Right ventricle myocardium inferior (tissue), 1 donor: Measurements from ENCODE around the gene SYTL5. TPM values are rescaled to one million over a fixed set of nuclear protein-coding genes. Genes with fewer than 3 reads are reported as not detected.

ENCODE experiments used
- ATAC-seq: fragments of 200-7000 bp; cut with Tn5 transposase; one replicate; pipeline ENCODE4 v1.9.1; 2020; ENCODE audit warnings: mild to moderate bottlenecking, moderate library complexity
- DNase-seq: peaks from one replicate; pipeline ENCODE4 v3.0.0; 2021; ENCODE audit errors: missing footprints
- intact Hi-C: fragments of 100-400 bp; cut with DNase I; formaldehyde crosslinking; loops from one replicate; pipeline ENCODE4 v1.11.0; 2022
- total RNA-seq: library from RNA; stranded (reverse); fragmentation: NEBNext Ultra II Directional; extraction: Animal tissue kit (Norgen Biotek cat#: 25700); gene quantifications from one replicate; pipeline ENCODE4 v1.2.1, GENCODE V29; 2021
- donor health status: DM: no; HTN: yes; CAD: no; lungs with severe emphysema.

SYTL5 gene
- total RNA-seq, 1 donor from 2014 or later: not detected

DNA sequence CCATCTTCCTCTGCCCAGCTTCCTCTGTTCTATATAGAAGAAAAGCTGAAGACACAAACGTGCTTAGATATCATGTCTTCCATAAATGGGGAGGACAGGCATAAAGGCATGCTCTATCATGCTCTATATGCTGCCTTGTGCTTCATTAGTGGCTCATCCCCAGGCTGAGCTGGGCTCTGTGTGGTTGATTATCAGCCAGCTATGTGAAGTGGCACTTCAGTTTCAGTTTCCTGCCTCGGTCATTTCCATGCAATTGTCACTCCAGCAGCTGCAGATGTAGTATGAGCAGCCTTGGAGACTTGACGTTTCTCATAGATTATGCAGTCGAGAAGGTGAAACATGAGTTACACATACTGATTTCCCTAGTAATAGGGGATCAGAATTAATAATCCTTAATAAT is 106.2 kb downstream of the SYTL5 start:
- ATAC-seq: no peak
- intact Hi-C loops: no loop called here
- DNase-seq: no peak

DNA sequence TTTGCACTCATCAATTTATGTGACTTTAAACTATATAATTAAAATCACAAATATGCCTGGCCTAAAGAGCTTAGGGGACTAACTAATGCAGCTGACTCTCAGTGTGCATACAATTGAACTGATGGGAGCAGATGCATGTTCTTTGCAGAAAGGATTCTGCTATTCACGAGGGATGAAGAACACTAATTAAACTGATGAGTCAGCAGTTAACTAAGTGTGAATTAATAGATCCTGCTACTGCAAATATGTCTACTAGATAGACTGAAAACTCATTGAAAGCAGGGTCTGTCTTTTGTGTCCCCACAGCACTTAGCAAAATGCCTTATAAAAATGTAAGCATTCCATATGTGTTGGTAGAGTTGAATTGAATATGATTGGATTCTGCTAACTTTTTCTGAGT is 110.4 kb downstream of the SYTL5 start:
- ATAC-seq (no peak), DNase-seq (no peak)

DNA sequence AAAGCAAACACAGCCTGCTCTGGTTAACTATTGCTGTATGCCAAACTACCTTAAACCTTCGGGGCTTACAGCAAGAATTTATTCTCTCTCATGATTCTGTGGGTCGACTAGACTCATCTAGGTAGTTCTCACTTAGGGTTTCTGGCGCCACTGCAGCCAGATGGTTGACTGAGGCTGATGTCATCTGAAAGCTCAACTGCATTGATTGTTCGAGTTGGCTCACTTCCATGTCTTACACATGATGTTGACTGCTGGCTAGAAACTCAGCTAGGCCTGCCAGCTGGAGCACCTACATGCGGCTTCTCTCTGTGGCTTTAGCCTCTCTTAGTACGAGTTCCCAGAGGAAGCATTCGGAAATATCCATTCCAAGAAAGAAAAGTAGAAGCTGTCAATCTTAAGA is 111.1 kb downstream of the SYTL5 start:
- no peak for DNase-seq
- no peak for ATAC-seq
- intact Hi-C loops: no loop called here

More for the DNA sequence above, 110.4 kb downstream of the SYTL5 start:
- intact Hi-C loops: no loop called here

DNA sequence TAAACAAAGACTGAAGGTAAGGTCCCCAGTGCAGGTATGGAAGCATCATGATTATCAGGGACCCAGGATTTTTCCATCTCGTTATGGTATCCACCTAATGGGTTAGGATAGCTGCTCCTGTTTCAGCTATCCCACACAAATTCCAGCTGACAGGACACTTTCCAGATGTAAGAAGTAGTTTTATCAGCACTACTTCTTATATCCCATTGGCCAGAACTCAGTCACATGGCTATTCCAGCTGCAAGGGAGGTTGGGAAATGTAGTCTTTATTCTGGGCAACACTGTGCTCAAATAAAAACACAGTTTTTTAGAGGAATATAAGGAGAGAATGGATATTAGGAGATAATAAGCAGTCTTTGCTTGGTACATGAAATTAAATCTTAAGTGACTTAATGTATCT is 117.6 kb downstream of the SYTL5 start:
- intact Hi-C loops: no loop called here
- ATAC-seq (no peak), DNase-seq (no peak)

DNA sequence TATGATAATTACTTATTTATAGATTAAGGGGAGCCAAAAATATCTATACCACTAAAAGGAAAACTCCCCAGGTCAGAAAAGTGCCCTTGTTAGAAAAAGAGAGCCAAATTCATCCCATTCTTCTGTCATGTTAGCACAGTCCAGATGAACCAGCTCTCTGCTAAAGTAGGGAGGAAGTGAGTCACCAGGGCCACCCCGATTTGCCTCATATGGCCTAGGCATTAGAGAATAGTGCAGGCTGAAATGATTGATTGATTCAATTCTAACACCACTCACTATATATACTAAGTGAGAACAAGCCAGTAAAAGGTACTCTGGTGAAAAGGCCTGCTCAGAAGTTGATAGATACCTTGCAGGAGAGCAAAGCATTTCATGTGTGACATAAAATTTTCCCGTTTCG is 119.8 kb downstream of the SYTL5 start:
- no peak for ATAC-seq
- no peak for DNase-seq
- intact Hi-C loops: no loop called here

DNA sequence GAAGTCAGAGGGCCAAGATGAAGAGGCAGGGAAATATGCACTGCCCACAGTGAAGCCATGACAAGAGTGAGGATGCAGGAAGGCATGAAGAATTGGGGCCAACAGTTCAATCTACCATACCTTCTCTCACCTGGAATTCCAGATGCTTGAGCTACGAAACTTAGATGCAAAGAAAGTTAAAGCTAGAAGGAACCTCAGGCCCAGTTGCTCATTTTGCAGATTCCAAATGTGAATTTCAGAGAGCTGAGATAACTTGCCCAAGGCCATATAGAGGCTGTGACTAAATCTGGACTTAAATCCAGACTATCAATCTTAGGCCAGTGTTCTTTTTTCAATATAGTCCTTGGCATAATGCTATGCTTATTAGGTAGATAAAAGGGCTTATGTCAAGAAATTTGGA is 121.6 kb downstream of the SYTL5 start:
- ATAC-seq: no peak
- DNase-seq: no peak
- intact Hi-C loops: no loop called here

GRCh38 chrX:38129366-38129765 is 123.0 kb downstream of the SYTL5 start:
- ATAC-seq (no peak), DNase-seq (no peak)
- intact Hi-C loops: no loop called here

- DNase-seq: no peak
- intact Hi-C loops: no loop called here
- no peak for ATAC-seq
Observed at GRCh38 chrX:38138157-38138891, 132.0 kb downstream of the SYTL5 start.

- no peak for DNase-seq
- intact Hi-C loops: no loop called here
- no peak for ATAC-seq
Observed at GRCh38 chrX:38138900-38139299, 132.5 kb downstream of the SYTL5 start.

DNA sequence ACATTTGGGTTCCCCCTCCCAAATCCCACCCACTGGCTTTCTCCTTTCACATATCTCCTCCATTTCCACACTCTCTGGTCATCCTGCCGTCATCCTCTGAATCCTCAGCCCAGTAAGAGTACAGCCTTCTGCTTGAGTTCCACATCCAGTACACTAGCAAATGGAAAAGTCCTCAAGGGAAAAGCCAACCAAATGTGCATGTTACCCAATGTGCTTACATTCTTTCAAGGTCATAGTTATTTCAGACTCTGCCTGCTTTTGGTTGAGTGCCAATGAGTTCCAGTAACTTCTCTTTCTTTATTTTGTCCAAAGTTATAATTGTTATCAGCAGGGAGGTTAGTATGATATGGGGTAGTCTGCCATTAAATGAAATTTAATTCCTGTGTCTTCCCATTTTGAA is 136.3 kb downstream of the SYTL5 start:
- ATAC-seq: peak; percentile 67
- intact Hi-C loops: no loop called here

GRCh38 chrX:38149016-38149415 is 142.7 kb downstream of the SYTL5 start:
- DNase-seq (no peak), ATAC-seq (no peak)
- intact Hi-C loops: no loop called here

More for the DNA sequence above, 136.3 kb downstream of the SYTL5 start:
- DNase-seq: no peak

DNA sequence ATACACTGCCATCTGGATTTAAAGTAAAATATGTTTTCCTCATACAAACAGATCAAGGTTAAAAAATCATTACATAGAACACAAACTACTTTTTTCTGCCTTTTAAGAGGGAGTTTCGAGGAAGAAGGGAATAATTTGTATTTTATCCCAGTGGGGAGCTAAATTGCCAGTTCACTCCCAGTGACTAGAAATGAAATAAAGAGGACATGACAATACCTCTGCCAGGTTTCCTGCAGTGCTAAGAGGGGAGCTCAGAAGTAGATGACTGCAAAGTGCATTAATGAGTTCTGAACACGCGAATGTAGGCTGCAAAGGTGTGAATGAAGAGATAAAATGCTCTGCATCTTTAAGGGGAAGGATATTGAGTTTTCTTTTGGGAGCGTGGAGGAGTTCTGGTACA is 144.6 kb downstream of the SYTL5 start:
- DNase-seq: no peak
- no peak for ATAC-seq
- intact Hi-C loops: no loop called here

- no peak for DNase-seq
- no peak for ATAC-seq
- intact Hi-C loops: no loop called here
Observed at GRCh38 chrX:38151441-38151840, 145.1 kb downstream of the SYTL5 start.

GRCh38 chrX:38154340-38154739 is 148.0 kb downstream of the SYTL5 start:
- intact Hi-C loops: no loop called here
- ATAC-seq (no peak), DNase-seq (no peak)

DNA sequence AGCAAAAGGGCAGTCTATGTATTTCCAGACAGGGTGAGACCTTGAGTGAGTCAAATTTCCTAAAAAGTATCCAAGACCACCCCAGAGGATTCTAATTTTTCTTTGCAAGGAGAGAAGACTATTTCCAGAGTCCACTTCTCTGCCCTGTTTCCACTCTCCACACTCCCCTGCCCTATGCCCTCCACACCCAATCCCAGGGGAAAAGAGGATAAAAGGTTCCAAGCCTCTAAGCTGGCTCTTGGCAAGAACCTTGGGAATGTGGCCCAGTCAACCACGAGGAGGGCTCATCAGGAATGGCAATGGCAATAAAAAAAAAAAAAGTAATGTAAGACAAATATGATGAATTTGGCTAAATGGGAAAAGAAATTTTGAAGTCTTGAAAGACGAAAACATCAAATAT is 148.5 kb downstream of the SYTL5 start:
- intact Hi-C loops: no loop called here
- no peak for ATAC-seq
- DNase-seq: no peak

- ATAC-seq: no peak
- intact Hi-C loops: no loop called here
- DNase-seq: no peak
Observed at GRCh38 chrX:38156838-38157237, 150.5 kb downstream of the SYTL5 start.

- intact Hi-C loops: no loop called here
- ATAC-seq (no peak), DNase-seq (no peak)
Observed at GRCh38 chrX:38163193-38163592, 156.8 kb downstream of the SYTL5 start.

DNA sequence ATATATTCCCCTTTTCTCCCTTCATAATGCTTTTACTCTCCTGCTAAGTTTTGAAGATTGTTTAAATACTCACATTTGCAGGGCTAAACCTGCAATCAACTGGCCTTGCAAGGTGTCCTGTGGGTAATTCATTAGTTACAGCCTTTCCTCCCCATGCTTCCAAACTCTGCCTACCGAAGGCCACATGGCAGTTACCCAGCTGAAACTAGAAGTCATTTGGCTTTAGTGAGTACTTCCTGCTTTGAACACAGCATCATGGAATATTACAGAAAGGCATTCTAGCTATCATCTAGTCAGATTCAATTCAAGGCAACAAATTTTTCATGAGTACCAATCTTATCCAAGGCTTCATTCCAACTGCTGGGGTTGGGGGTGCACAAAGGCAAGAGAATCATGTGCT is 158.7 kb downstream of the SYTL5 start:
- DNase-seq (no peak), ATAC-seq (no peak)
- intact Hi-C loops: no loop called here

GRCh38 chrX:38166478-38167083 is 160.2 kb downstream of the SYTL5 start:
- DNase-seq (no peak), ATAC-seq (no peak)
- intact Hi-C loops: no loop called here

DNA sequence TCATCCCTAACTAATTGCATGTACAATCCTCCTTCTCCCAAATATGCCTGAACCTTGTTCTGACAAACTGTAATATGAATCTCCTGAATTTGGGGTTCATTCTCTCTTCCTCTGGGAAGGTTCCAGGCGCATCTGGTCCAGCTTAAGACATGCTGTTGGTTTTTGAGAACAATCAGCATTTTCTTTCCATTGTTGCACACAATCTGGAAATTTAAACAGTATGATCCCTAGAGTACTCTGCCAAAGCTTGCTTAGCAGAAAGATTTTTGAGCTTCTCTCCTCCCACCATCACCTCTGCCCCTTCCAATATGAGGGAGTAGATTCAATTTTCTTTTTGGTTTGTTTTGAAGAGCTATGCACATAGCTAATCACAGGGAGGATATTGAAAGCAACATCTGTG is 164.2 kb downstream of the SYTL5 start:
- intact Hi-C loops: no loop called here
- DNase-seq: no peak

DNA sequence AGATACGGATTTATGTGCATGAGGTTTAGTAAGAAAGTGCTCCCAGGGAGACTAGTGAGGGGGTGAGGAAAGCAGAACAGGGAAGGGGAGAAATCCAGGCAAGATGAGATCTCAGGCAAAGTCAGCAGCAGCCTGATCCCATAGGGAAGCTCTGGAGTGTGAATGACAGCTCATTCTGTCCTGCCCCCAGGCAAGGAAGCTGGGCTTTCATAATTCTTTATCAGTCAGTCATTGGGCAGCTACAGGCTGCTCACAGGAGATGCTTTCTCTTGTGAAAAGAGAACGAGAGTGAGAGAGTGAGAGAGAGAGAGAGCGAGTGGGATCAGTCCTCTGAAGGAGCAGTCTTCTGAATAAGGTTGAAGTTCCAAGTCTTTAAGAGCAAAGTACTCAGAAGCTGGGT is 166.2 kb downstream of the SYTL5 start:
- intact Hi-C loops: no loop called here
- DNase-seq: no peak

More for the DNA sequence above, 164.2 kb downstream of the SYTL5 start:
- ATAC-seq: no peak

More for the DNA sequence above, 166.2 kb downstream of the SYTL5 start:
- ATAC-seq: no peak
